ENCODE results near the gene NPTN.

NPTN gene

DNA sequence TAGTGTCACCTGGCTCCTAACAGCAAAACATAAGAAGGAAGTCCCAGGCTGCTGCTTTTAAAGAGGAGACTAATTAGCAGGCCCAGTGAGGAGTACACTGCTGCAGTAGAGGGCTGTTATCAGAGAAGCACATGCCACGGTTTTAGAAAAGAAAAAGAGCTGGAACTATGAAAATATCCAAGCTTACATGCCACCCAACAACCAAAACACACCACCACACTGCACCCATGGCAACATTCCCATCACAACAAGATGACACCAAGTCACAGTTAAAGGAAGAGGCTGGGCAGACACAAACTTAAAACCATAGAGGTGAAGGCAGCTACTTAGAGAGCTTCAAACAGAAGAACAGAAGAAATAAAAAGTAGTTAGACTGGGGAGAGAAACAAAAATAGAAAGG lies 37.0 kb downstream of the NPTN start:
- Histone ChIP-seq H3K79me2 (ENCODE audit: insufficient read depth, low read length) (peaks cover 14% of the 10 kb centered on the region; the same call in 1 of the 2 replicates), H3F3A (ENCODE audit: insufficient read depth, low read length) (no peaks in the 10 kb centered on the region)

DNA sequence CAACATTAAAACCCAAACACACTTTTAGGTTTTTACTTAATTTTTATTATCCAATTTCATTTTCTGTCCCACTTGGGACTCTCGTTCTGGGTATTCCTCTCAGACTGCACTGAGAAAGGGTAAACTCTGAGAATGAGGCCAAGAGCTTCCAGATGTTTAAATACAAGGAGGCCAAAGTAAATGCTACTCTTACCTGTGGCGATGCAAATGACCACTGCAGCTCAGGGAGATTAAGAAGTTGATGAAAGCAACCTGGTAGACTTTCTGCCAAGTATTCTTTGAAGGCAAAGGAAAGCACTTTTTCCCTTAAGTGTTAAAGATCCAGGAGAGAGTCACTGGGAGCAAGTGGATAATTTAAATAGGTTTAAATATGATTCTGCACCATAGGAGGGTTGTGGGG lies 39.1 kb downstream of the NPTN start:
- Histone ChIP-seq H4K20me1 (ENCODE audit: insufficient read depth, low read length) (no peaks in the 10 kb centered on the region), H3K9me3 (ENCODE audit: low read length) (no peaks in the 10 kb centered on the region), H3K9me2 (ENCODE audit: low read depth, low read length) (no peaks in the 10 kb centered on the region), H3K4me2 (ENCODE audit: low read length) (no peak overlapping the region), H3K4me3 (ENCODE audit: low read depth, low read length, poor library complexity, severe bottlenecking) (no peak overlapping the region), H3K36me3 (ENCODE audit: insufficient read depth, low read length) (peaks cover 12% of the 10 kb centered on the region; the same call in 1 of the 2 replicates), H3K27ac (ENCODE audit: low read depth, low read length, poor library complexity, severe bottlenecking) (no peak overlapping the region), H3F3A (ENCODE audit: insufficient read depth, low read length) (no peaks in the 10 kb centered on the region), H3K27me3 (ENCODE audit: insufficient read depth, low read length) (no peaks in the 10 kb centered on the region), H3K79me2 (ENCODE audit: insufficient read depth, low read length) (no peaks in the 10 kb centered on the region), H3K9ac (ENCODE audit: low read length) (no peak overlapping the region), H3K4me1 (ENCODE audit: insufficient read depth, low read length, severe bottlenecking) (peaks cover 11% of the 10 kb centered on the region), H2AFZ (ENCODE audit: low read length) (no peak overlapping the region)
- TF ChIP-seq, protein P1, sequence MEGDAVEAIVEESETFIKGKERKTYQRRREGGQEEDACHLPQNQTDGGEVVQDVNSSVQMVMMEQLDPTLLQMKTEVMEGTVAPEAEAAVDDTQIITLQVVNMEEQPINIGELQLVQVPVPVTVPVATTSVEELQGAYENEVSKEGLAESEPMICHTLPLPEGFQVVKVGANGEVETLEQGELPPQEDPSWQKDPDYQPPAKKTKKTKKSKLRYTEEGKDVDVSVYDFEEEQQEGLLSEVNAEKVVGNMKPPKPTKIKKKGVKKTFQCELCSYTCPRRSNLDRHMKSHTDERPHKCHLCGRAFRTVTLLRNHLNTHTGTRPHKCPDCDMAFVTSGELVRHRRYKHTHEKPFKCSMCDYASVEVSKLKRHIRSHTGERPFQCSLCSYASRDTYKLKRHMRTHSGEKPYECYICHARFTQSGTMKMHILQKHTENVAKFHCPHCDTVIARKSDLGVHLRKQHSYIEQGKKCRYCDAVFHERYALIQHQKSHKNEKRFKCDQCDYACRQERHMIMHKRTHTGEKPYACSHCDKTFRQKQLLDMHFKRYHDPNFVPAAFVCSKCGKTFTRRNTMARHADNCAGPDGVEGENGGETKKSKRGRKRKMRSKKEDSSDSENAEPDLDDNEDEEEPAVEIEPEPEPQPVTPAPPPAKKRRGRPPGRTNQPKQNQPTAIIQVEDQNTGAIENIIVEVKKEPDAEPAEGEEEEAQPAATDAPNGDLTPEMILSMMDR (IDR thresholded peaks at IDR 0.05; ENCODE audit: low read length) = no peak
- TF ChIP-seq EZH2 (IDR thresholded peaks at IDR 0.05; ENCODE audit: borderline replicate concordance, low read length) = no peak

More for the DNA sequence above, 37.0 kb downstream of the NPTN start:
- no peak overlapping the region for H3K4me2 ChIP-seq (ENCODE audit: low read length)
- peaks cover 11% of the 10 kb centered on the region for H3K4me1 ChIP-seq (ENCODE audit: insufficient read depth, low read length, severe bottlenecking)
- no peaks in the 10 kb centered on the region for H3K27me3 ChIP-seq (ENCODE audit: insufficient read depth, low read length)
- no peak overlapping the region for H2AFZ ChIP-seq (ENCODE audit: low read length)
- 0 out of 2 replicates have a peak, but pooled peaks cover 6% of the 10 kb centered on the region for H3K36me3 ChIP-seq (ENCODE audit: insufficient read depth, low read length)
- TF ChIP-seq EZH2 (IDR thresholded peaks at IDR 0.05; ENCODE audit: borderline replicate concordance, low read length) = no peak
- TF ChIP-seq, protein P1 (IDR thresholded peaks at IDR 0.05; ENCODE audit: low read length) = no peak
- no peaks in the 10 kb centered on the region for H3K9me3 ChIP-seq (ENCODE audit: low read length)
- peak overlapping the region; percentile 34 for H3K27ac ChIP-seq (ENCODE audit: low read depth, low read length, poor library complexity, severe bottlenecking)
- no peaks in the 10 kb centered on the region for H3K9me2 ChIP-seq (ENCODE audit: low read depth, low read length)
- no peak overlapping the region for H3K9ac ChIP-seq (ENCODE audit: low read length)
- no peak overlapping the region for H3K4me3 ChIP-seq (ENCODE audit: low read depth, low read length, poor library complexity, severe bottlenecking)
- no peaks in the 10 kb centered on the region for H4K20me1 ChIP-seq (ENCODE audit: insufficient read depth, low read length)

DNA sequence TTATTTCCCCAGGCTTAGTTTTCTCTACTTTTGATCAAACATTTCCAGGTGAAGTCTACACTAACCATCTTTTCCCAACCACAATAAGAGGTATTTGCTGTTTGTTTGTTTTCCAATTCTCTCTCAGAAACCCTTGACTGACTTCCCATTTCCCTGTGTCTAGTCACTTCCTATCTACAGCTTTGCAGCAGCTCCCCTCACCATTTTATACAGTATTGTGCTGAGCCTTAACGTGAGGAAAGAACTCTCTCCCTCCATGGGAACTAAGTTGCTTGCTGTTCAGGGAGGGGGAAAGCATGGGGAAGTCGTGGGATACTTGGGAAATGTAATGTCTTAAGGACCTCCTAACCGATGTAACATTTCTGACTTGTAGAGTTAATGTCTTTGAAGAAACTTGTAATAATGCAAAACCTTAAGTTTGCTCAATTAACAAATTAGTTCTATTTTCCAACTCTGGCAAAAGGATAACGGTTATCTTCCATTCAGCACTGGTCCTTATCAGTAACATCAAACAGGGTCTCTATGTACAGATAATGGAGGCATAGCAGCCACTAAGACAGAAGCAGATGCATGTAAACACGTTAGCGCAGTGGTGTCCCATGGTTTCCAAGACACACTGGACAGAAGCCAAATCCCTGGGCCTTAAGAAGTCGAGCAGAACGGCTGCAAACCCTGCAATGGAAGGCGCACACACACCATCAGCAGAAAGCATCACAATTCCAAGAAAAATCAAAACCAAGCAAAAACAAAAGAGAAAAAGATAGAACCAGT lies 39.7 kb downstream of the NPTN start:
- Histone ChIP-seq H3K36me3 (ENCODE audit: insufficient read depth, low read length) (peaks cover 18% of the 10 kb centered on the region; the same call in 1 of the 2 replicates), H3K27me3 (ENCODE audit: insufficient read depth, low read length) (no peaks in the 10 kb centered on the region), H3K9ac (ENCODE audit: low read length) (no peak overlapping the region), H3K27ac (ENCODE audit: low read depth, low read length, poor library complexity, severe bottlenecking) (no peak overlapping the region), H3K4me1 (ENCODE audit: insufficient read depth, low read length, severe bottlenecking) (peaks cover 11% of the 10 kb centered on the region), H3F3A (ENCODE audit: insufficient read depth, low read length) (no peaks in the 10 kb centered on the region), H4K20me1 (ENCODE audit: insufficient read depth, low read length) (no peaks in the 10 kb centered on the region), H2AFZ (ENCODE audit: low read length) (no peak overlapping the region), H3K9me3 (ENCODE audit: low read length) (no peaks in the 10 kb centered on the region), H3K4me2 (ENCODE audit: low read length) (no peak overlapping the region), H3K4me3 (ENCODE audit: low read depth, low read length, poor library complexity, severe bottlenecking) (no peak overlapping the region), H3K79me2 (ENCODE audit: insufficient read depth, low read length) (no peaks in the 10 kb centered on the region), H3K9me2 (ENCODE audit: low read depth, low read length) (no peaks in the 10 kb centered on the region)
- TF ChIP-seq, protein P1 (IDR thresholded peaks at IDR 0.05; ENCODE audit: low read length) = no peak
- no peak for TF ChIP-seq EZH2 (IDR thresholded peaks at IDR 0.05; ENCODE audit: borderline replicate concordance, low read length)

Measured in OCI-LY1 (cell line).